Rectal smooth muscle tissue (tissue), 1 donor: ENCODE measurements around the gene UVRAG.
"Not testable (repeated sequence)": the region's sequence is repeated elsewhere in the genome, so short reads cannot be mapped to it uniquely, and the experiment has no call there.

ENCODE experiments used
- H3K27ac ChIP-seq: one replicate; pipeline ENCODE4 v1.7.0; 2013; ENCODE audit warnings: low read depth, low read length, inconsistent platforms
- H3K27me3 ChIP-seq: one replicate; pipeline ENCODE4 v1.7.0; 2013; ENCODE audit warnings: low read length; ENCODE audit not compliant: control insufficient read depth, insufficient read depth
- H3K36me3 ChIP-seq: one replicate; pipeline ENCODE4 v1.7.0; 2013; ENCODE audit warnings: low read length; ENCODE audit not compliant: control insufficient read depth, insufficient read depth
- H3K4me1 ChIP-seq: one replicate; pipeline ENCODE4 v1.7.0; 2013; ENCODE audit warnings: low read length; ENCODE audit not compliant: control insufficient read depth, insufficient read depth
- H3K4me3 ChIP-seq: one replicate; pipeline ENCODE4 v1.7.0; 2013; ENCODE audit warnings: low read length
- H3K9ac ChIP-seq: one replicate; pipeline ENCODE4 v1.7.0; 2013; ENCODE audit warnings: low read length

The UVRAG gene

GRCh38 chr11:75859614-75860013, 44.6 kb downstream of the UVRAG start:
- Histone ChIP-seq H3K27me3 (no peaks in the 10 kb centered on the region), H3K4me1 (no peaks in the 10 kb centered on the region), H3K9ac (no peak overlapping the region), H3K27ac (no peak overlapping the region), H3K36me3 (no peaks in the 10 kb centered on the region), H3K4me3 (no peak overlapping the region)

DNA sequence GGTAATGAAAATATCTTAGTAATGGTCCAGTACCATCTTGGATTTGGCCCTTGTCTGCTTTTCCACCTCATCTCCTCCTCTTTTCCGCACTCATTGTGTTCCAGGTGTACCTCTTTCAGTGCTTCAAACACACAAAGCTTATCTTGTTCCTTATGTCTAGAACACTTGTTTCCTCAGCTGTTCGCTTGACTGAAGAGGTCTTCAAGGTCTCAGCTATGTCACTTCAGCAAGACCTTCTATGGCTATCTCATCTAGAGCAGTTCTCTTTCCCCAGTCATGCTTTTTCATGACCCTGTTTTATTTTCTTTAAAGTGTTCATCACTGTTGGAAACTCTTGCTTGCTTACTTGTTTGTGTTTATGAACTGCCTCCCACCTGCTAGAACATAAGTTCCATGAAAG, 47.4 kb downstream of the UVRAG start:
- peaks cover 3% of the 10 kb centered on the region for H3K4me1 ChIP-seq
- no peaks in the 10 kb centered on the region for H3K27me3 ChIP-seq
- no peak overlapping the region for H3K4me3 ChIP-seq
- no peaks in the 10 kb centered on the region for H3K36me3 ChIP-seq
- no peak overlapping the region for H3K9ac ChIP-seq
- H3K27ac ChIP-seq = no peak overlapping the region

- no peak overlapping the region for H3K4me3 ChIP-seq
- H3K36me3 ChIP-seq = no peaks in the 10 kb centered on the region
- H3K27me3 ChIP-seq = no peaks in the 10 kb centered on the region
- H3K27ac ChIP-seq = no peak overlapping the region
- peaks cover 4% of the 10 kb centered on the region for H3K4me1 ChIP-seq
- no peak overlapping the region for H3K9ac ChIP-seq
These were observed 52.9 kb downstream of the UVRAG start for GRCh38 chr11:75867778-75868374.

- Histone ChIP-seq H3K27ac (no peak overlapping the region), H3K4me1 (peaks cover 4% of the 10 kb centered on the region)
These were observed 54.0 kb downstream of the UVRAG start for GRCh38 chr11:75868990-75869389.

DNA sequence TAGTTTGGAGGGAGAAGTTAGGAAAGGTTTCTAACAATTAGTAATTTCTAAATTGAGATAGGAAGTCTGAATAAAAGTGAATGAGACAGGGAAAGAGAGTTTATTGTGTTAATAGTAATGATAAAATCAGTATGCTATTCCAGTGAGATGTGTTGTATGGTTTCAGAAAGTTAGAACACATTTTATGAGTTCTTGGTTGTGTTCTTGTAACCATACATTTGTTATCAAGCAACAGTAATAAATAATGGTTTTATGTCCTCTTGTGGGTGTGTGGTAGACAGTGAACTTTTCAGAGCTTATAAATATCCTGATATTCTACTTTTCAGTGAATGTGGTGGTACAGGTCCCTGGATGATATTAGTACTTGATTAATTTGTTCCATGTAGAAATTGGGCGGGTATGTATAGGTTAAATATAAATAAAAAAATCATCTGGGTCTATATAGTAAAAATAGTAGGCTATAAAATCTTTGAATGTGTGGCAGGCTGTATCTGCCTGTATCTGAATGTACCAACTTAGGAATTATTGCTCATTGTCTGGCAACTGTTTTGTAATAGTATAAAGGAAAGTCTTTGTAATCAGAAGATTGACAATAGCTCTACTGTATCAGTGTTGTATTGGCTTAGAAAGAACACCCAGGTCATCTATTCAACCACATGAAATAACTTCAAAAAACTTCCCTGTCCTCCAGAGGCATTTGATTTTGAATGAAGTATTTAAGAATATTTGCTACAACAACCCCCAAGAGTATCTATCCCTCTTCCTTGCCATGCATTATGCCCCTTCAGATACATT, 54.8 kb downstream of the UVRAG start:
- no peak overlapping the region for H3K27ac ChIP-seq

More at GRCh38 chr11:75868990-75869389, 54.0 kb downstream of the UVRAG start:
- no peaks in the 10 kb centered on the region for H3K36me3 ChIP-seq
- no peak overlapping the region for H3K4me3 ChIP-seq
- no peak overlapping the region for H3K9ac ChIP-seq
- no peaks in the 10 kb centered on the region for H3K27me3 ChIP-seq

GRCh38 chr11:75872887-75873416, 57.9 kb downstream of the UVRAG start:
- Histone ChIP-seq H3K9ac (no peak overlapping the region), H3K27ac (no peak overlapping the region), H3K4me3 (no peak overlapping the region), H3K27me3 (no peaks in the 10 kb centered on the region), H3K4me1 (no peaks in the 10 kb centered on the region), H3K36me3 (no peaks in the 10 kb centered on the region)

More for the DNA sequence above, 54.8 kb downstream of the UVRAG start:
- Histone ChIP-seq H3K36me3 (no peaks in the 10 kb centered on the region), H3K4me3 (no peak overlapping the region), H3K27me3 (no peaks in the 10 kb centered on the region), H3K4me1 (peaks cover 4% of the 10 kb centered on the region), H3K9ac (no peak overlapping the region)

DNA sequence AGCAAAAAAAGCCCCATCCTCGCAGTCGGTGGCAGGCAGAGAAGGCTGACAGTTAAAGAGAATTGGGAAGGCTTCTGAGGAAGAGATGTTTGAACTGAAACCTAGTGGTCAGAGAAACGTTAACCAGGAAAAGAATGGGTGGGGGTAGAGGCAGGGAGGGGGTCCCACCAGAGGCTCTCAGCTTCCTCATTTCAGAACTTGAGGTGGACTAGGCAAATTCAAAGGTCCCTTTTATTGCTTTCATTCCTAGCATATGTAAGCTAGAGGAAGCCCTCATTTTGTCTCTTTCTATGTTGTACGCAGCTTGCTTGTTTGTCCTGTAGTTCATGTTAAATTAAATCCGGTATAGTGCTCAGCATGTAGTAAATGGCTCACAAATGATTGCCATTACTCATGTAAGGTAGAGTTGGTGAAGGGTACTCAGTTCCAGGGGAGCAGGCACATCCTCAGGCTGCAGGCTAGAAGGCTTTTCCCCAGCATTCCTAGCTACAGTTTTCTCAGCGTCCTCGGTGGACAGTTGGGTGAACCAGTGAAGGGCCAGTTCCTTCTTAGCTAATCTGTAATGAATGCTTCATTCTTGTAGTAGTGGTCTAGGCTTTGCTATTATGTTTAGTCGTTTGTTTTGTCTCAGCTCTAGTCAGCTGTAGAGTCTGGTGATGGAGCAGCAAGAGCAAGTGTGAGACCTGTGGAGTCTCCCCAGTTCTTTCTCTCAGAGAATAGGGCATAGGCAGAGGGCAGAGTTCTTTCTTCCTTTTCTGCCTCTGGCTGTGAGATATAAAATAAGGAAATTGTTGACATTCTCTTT, 58.6 kb downstream of the UVRAG start:
- H3K27ac ChIP-seq = no peak overlapping the region
- H3K4me1 ChIP-seq = no peaks in the 10 kb centered on the region
- no peak overlapping the region for H3K4me3 ChIP-seq
- H3K9ac ChIP-seq = no peak overlapping the region
- no peaks in the 10 kb centered on the region for H3K27me3 ChIP-seq
- no peaks in the 10 kb centered on the region for H3K36me3 ChIP-seq

DNA sequence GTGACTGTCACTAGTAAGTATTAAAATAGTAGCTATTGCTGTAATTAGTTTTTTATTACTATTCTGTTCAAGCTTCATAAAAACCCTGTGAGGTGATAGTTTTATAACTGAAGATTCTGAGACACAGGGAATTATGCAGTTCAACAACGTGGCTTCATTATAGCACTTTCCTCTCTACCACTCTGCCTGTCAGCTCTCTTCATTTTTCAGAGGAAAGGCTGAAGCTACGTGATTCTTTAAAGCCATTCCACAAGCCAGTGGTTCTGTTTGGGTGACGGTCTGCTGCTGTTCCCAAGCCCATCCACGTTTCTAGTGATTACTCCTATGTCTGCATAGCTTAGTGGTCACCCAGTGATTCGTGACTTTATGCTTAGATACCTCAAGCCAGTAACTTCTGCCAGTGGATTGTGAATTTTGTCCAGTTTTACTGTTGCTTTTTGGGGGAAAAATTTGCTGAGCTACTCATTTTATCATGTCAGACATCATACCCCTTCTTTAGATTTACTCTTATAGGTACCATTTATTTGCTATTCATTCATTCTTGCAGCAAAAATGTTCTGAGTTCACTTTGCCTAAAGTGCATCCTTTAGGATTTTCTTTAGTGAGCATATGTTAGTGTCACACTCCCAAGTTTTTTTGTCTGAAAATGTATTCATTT, 59.8 kb downstream of the UVRAG start:
- H3K27ac ChIP-seq = no peak overlapping the region
- no peak overlapping the region for H3K9ac ChIP-seq
- no peaks in the 10 kb centered on the region for H3K27me3 ChIP-seq

DNA sequence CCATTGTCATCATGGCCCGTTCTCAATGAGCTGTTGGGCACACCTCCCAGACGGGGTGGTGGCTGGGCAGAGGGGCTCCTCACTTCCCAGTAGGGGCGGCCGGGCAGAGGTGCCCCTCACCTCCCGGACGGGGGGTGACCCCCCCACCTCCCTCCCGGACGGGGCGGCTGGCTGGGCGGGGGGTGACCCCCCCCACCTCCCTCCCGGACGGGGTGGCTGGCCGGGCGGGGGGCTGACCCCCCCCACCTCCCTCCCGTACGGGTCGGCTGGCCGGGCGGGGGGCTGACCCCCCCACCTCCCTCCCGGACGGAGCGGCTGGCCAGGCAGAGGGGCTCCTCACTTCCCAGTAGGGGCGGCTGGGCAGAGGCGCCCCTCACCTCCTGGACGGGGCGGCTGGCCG, 62.3 kb downstream of the UVRAG start:
- H3K4me1 ChIP-seq, H3K27ac ChIP-seq, H3K27me3 ChIP-seq, H3K4me3 ChIP-seq, H3K9ac ChIP-seq, H3K36me3 ChIP-seq: not testable (repeated sequence)

More for the DNA sequence above, 59.8 kb downstream of the UVRAG start:
- Histone ChIP-seq H3K4me3 (no peak overlapping the region), H3K4me1 (no peaks in the 10 kb centered on the region), H3K36me3 (no peaks in the 10 kb centered on the region)

DNA sequence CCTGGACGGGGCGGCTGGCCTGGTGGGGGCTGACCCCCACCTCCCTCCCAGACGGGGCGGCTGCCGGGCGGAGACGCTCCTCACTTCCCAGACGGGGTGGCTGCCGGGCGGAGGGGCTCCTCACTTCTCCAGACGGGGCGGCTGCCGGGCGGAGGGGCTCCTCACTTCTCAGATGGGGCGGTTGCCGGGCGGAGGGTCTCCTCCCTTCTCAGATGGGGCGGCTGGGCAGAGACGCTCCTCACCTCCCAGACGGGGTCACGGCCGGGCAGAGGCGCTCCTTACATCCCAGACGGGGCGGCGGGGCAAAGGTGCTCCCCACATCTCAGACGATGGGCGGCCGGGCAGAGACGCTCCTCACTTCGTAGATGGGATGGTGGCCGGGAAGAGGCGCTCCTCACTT, 62.9 kb downstream of the UVRAG start:
- not testable (repeated sequence) for H3K4me3 ChIP-seq, H3K4me1 ChIP-seq, H3K27ac ChIP-seq, H3K27me3 ChIP-seq, H3K36me3 ChIP-seq, H3K9ac ChIP-seq

DNA sequence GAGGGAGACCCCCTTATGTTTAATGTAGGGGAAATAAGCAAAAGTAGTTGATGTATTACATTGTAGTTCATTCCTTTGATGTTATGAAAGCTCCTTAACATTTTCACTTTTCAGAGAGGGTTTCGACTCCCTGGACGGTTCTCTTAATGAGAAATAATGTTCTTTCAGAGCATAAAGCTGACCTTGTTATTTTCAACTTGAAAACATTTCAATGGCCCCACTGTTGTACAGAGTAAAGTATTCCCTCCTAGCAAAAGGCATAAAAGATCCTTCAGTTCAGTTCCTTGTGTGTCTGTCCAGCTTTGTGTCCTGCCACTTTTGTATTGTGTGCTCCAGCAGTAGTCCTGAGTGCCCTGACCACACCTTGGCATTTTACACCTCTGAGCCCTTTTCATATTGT, 63.9 kb downstream of the UVRAG start:
- Histone ChIP-seq H3K27ac (no peak overlapping the region), H3K27me3 (no peaks in the 10 kb centered on the region), H3K36me3 (no peaks in the 10 kb centered on the region), H3K9ac (no peak overlapping the region), H3K4me1 (no peaks in the 10 kb centered on the region), H3K4me3 (no peak overlapping the region)

DNA sequence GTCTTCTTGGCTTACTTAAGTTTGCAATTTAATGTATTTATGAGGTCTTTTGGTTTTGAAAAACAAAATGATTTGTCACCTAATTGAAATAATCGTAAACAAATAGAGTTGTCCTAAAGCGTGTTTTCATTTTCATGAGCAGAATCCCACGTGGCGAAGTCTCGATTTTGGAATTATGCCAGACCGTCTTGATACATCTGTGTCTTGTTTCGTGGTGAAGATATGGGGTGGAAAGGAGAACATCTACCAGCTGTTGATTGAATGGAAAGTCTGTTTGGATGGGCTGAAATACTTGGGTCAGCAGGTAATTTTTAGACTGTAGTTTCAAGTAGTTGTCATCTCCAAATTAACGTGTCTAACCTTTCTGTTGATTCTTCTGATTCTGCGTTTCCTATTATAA, 64.7 kb downstream of the UVRAG start:
- Histone ChIP-seq H3K27me3 (no peaks in the 10 kb centered on the region), H3K4me3 (no peak overlapping the region), H3K36me3 (no peaks in the 10 kb centered on the region), H3K27ac (no peak overlapping the region), H3K4me1 (no peaks in the 10 kb centered on the region), H3K9ac (no peak overlapping the region)
